Measurements from ENCODE around the gene XKR8.

Gene XKR8

GRCh38 chr1:27959792-27960603, at the start of gene XKR8:
Gene XKR8, plus strand, starts transcription at chr1:27959973. Its CDS starts 97 bp downstream, at chr1:27960070.
- DNase-seq, result no peak

GRCh38 chr1:27912429-27912828, 47.3 kb upstream of the XKR8 start:
- DNase-seq, result no peak

GRCh38 chr1:27915082-27915575, 44.6 kb upstream of the XKR8 start:
- no peak for DNase-seq

DNA sequence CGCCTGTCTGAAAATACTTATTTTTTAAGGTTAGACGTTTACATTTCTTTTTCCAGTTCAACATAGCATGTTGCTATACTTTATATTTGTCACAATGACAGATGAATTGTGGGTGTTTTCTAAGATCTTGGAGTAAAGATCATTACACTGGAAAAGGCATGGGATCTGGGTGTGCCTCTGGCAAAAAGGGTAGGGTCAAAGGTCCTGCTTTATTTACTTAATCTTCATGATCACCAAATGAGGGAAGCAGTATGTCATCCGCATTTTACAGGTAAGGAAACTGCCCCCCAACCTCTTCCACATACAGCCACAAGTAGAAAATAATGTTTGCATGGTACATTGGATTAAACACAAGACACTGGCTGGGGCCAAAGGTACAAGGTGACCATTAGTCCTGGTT, 37.5 kb upstream of the XKR8 start:
- DNase-seq, result no peak

- no peak for DNase-seq
These were observed 31.4 kb upstream of the XKR8 start for GRCh38 chr1:27928216-27928954.

- no peak for DNase-seq
These were observed 28.6 kb upstream of the XKR8 start for GRCh38 chr1:27931184-27931583.

GRCh38 chr1:27931759-27932158, 28.0 kb upstream of the XKR8 start:
- DNase-seq, result no peak

DNA sequence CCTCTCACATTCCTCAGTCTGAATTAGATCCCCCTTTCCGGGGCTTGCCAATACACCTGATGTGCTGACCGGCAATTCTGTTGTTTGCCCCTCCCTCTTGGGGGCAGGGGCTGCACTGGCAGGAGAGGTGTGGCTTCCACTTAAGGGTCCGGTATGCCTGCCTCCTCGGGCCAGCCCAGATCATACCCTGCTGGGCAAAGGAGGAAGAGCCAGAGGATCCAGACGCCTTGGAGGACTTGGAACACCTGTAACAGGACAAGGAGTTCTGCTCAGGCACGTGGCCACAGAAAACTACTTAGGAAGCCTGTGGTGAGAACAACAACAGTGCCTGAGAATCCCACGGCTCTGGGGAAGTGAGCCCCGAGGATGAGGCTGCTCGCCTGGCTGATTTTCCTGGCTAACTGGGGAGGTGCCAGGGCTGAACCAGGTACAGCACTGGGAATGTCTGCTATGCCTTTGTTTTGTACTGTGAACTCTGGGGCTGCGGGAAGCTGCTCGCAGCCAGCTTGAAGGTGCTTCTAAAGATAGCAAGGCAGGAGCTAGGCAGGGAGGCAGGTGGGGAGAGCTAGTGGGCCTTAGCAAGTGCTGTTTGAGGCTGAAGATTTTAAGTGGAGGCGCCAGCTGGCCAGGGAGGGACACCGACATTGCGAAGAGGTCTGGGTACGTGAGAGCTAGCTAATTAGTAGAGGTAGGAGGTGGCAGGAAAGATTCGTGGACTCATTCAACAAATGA, 24.8 kb upstream of the XKR8 start, which contains the start of gene SMPDL3B:
TSS of gene SMPDL3B (plus strand) at position 183 of the 732 bp plus-strand sequence. CDS start at position 367, 184 bp downstream.
- DNase-seq, result no peak

DNA sequence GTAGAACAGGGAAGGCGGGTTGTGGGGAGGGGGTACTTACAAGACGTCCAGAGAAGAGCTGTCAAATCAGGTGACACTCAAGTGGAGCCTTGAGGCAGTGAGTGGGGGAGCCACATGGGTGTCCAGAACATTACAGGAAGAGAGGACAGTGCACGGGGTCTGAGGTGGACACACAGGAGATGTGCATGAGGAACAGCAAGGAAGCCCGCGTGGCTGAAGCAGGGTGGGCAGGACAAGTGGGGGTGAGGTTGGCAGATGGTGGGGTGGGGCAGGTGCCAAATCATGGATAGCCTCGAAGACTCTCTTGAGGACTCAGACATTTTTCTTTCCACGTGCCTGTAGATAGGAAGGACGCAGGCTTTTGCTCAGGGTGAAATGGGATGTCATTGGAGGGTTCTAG, 24.1 kb upstream of the XKR8 start:
- no peak for DNase-seq

DNA sequence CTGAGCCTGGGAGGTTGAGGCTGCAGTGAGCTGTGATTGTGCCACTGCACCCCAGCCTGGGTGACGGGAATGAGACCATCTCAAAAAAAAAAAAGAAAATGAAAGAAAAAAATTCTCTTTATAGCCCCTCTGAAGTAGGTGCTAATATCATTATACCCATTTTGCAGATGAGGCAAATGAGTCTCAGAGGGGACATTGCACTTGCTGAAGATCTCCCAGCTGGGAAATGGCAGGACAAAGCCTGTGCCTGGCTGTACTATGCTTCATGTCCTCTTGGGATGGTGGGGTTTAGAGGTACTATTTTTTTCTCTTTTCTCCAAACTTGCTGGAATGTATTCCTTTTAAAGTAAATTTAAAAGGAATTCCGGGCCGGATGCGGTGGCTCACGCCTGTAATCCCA, 23.4 kb upstream of the XKR8 start:
- no peak for DNase-seq

DNA sequence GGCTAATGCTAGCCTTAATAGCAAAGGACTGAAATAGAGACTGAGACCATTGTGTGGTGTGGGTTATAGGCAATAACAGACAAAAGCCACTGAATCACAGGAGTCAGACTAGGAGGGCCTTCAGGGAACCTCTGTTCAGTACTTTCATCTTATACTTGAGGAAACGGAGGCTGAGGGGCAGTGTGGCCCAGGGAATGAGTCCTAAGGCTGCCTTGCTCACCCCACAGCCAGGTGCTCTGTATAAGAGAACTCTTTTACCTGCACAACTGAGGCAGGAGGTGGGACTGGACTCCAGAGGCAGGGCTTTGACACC, 22.3 kb upstream of the XKR8 start:
- DNase-seq, result no peak

DNA sequence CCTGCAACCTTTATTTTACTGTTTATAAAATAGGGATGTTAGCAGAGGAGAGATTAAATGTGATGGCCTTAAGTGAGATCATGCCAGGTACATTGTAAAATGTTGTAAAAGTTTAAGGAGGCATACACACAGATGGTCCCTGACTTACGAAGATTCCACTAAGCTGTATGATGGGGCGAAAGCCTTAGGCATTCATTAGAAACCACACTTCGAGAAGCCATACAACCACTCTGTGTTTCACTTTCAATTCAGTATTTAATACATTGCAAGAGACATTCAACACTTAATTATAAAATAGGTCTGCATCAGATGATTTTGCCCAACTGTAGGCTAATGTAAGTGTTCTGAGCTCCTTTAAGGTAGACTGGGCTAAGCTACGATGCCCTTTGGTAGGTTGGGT, 21.3 kb upstream of the XKR8 start:
- no peak for DNase-seq

- no peak for DNase-seq
These were observed 19.5 kb upstream of the XKR8 start for GRCh38 chr1:27940297-27940696.

DNA sequence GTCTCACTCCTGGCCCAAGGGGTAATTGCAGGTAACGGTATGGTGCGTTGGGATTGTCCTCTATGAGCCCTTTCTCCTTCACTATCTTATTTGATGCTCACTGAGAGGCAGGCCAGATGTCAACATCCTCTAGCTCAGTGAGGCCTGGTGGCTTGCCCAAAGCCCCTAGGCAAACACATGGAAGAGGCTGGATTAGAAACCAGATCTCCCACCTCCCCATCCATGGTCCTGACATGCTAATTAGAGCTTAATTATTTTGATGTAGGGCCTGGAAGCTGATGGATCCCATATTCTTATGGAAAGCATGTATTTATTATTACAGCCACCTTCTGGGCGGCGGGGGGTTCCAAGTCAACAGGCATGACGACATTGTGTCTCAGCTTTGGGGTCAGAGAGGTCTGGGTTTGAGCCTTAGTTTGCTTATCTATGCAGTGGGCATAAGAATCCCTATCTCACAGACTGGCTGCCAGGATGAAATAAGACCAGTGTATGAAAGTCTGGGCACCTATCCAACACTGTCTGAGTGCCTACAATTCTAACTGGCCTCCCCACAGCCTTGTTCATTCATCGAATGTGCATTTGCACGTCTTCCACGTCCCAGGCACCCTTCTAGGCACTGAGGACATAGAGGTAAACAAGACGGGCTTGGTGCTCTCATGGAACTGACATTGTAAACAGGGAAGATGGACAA, 18.8 kb upstream of the XKR8 start:
- DNase-seq, result no peak

DNA sequence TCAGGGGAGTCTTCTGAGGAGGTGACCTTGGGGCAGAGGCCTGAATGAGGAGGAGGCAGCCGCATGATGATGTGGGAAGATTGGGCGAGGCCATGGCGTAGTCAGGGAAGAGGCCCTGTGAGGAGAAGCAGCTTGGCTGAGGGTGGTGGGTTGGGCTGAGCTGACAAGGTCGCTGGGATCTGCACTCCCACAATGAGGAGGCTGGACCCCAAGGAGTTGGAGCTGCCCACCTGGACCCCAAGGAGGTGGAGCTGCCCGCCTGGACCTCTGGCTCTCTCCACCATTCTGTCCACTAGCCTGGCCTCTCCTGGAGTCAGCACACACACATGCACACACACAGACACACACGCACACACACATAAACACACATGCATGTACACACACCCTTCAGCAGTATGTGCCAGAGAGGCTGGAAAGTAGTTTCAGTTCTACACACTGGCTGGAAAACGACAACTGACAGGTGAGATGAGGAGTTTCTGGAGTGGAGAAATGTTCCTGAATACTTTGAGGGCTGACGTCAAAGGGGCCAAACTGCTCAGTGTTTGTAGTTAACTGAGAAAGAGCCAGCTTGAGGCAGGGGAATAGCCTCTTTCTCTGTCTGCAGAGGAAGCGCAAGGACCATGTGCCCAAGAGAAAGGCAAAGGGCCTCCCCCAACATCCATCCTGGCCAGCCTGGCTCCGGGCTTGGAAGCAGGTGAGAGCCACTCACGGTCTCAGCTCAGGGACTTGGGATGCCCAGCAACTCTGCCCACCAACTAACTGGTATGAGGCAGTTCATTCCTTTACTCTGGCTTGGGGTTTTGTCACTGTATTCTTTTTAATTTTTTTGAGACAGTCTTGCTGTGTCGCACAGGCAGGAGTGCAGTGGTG, 17.9 kb upstream of the XKR8 start:
- no peak for DNase-seq

GRCh38 chr1:27945020-27945419, 14.8 kb upstream of the XKR8 start:
- no peak for DNase-seq

DNA sequence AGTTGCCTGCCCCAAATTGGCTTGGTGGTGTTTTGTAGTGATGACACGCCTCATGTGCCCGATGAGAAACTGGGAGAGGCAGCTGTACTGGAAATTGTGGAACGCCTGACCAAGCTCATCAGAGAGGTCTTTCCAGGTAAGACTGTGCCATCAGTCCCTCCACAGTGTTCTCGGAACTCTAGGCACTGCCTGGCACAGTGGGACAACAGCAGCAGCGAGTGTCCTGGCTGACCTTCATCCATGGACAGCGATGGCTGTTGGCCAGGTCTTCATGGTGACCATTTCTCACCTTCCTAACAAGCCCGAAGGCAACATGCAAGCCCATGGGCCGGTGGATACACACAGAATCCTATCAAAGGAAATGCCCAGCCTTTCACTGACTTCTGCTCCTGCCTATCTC, 10.7 kb upstream of the XKR8 start:
- no peak for DNase-seq

DNA sequence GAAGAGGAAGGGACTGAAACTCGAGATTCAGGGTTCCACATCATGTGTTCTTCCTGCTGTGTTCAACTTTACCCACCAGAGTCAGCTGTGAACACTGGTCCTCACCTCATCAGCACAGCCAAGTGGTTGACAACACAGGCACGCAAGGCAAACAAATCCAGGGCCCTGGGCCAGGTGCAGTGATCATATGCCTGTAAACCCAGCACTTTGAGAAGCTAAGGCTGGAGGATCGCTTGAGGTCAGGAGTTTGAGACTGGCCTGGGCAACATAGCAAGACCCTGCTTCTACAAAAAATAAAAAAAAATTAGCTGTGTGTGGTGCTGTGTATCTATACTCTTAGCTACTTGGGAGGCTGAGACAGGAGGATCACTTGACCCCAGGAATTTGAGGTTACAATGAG, 8.4 kb upstream of the XKR8 start:
- DNase-seq, result no peak

GRCh38 chr1:27952147-27952546, 7.6 kb upstream of the XKR8 start:
- no peak for DNase-seq

GRCh38 chr1:27954186-27954585, 5.6 kb upstream of the XKR8 start:
- no peak for DNase-seq

DNA sequence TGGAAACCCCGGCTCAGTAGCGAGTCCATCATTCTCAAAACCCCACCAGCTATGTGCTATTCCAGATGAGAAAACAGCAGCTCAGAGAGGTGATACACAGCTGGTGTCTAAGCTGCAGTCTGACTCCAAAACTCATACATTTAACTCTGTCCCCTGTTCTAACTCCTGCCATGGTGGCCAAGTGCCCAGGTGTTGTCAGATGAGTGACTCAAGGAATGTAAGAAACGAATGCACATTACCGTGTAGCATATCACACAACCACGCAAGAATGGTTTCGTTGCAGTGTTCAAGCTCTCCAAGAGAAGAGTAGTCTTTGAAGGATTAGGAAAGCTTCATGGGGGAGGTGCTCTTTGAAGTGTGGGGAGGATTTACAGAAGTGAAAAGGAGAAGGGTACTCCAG, 4.7 kb upstream of the XKR8 start:
- DNase-seq, result no peak

GRCh38 chr1:27956761-27957160, 3.0 kb upstream of the XKR8 start:
- DNase-seq, result no peak

Measured in NK-92 treated with Interleukin-12 subunit alpha and Interleukin-12 subunit beta, amount 100 ng/mL, for 24 hours (cell line).